Fibroblast of peridontal ligament (primary cell): Measurements from ENCODE around the gene SAMD10.
"Not testable (repeated sequence)": the region's sequence is repeated elsewhere in the genome, so short reads cannot be mapped to it uniquely, and the experiment has no call there.

Experiments used
- DNase-seq: peaks from one replicate; pipeline ENCODE4 v3.0.0-alpha.2; 2010; ENCODE audit errors: extremely low read depth

SAMD10 gene

DNA sequence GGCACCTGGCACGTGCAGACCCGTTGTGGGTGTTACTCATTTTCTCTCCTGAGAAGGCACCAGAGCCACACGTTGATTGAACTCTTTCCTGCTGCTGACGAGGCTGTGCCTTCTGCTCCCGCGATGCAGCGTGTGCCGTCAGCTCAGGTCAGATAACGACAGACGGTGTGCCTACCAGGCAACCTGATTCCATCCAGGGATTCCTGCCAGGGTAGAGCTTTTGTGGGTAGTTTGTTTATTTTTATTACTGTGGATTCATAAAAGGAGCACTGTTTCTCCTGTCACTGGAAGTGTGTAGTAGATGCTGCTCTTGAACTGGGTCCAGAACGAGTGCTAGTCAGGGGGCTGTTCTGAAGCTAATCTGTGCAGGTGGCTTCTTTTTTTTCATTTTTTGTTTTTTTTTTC is 22.2 kb upstream of the SAMD10 start:
- DNase-seq, result no peak

GRCh38 chr20:64000906-64001305 is 21.5 kb upstream of the SAMD10 start:
- no peak for DNase-seq

DNA sequence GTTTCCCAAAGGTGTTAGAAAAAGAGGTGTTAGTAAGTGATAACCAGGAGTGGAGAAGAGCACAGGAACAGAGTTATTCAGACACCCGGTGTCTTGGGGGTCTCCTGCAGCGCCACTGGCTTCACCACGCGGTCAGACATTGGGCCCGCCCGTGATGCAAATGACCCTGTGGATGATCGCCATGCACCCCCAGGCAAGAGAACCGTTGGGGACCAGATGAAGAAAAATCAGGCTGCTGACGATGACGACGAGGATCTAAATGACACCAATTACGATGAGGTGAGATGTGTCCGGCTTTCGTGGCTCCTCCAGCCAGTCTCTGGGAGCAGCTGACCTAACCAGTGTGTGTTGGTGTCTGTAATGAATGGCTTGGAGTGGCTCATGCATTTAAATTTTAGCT is 3.5 kb upstream of the SAMD10 start:
- no peak for DNase-seq

DNA sequence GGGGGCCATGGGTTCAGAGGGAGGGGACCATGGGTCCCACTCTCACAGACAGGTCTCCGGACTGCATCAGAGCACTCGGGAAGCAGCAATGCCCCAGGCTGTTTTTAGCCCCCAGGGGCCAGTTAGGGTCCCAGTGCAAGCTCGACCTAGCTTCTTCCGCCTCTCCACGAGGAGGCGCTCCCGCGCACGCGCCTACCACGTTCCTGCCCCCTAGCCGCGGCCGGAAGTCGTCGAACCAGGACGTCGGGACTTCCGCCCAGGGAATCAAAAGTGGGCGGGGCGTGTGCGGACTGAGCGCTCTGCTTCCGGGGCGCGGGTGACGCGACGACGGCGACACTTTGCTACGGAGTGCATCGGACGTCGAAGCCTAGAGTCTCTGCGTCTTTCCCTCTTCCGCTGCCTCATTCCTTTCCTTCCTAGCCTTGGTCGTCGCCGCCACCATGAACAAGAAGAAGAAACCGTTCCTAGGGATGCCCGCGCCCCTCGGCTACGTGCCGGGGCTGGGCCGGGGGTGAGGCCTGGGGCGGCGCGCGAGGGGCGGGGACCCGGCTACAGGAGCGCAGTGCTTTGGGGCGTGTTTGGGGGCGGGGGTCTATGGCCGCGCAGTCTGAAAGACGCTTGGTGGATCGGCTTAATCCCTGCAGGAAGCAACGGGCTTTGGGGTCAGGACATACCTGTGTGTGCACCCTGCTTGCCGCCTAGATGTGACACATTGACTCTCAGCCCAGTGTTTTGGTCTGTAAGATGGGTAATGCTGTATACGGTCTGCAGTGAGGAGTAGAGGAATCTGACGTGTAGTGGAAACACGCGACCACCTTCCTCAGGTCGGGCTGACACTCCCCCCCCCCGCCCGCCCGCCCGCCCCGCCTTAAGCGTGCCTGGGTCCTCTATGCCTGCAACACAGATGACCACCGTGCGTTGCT is 1.6 kb upstream of the SAMD10 start, which contains the start of gene PRPF6:
Gene PRPF6, plus strand, starts transcription at position 327 of the 923 bp plus-strand sequence. Its CDS starts 114 bp downstream, at position 441.
- DNase-seq, result peak; percentile 88

DNA sequence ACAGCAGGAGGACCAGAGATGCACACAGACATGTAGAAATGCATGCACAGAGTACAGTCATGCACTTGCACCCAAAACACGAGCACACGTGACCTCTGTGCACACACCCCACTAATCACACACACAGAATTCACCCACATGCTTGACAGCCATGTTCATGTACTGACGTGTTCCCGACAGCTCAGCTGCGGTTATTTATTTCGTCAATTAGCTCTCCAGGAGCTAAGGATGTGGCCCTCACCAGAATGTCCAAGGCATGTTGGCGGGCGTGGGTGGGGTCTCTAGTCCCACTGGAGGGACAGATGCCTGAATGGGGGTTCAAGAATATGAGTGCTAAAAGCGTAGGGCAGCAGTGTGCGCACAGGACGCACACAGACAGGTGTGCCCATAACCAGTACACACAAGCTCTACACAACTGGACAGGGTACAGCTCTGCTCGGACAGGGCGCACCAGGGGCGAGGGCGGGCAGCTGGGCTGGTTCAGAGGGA is 919 bp upstream of the SAMD10 start:
- DNase-seq, result no peak

DNA sequence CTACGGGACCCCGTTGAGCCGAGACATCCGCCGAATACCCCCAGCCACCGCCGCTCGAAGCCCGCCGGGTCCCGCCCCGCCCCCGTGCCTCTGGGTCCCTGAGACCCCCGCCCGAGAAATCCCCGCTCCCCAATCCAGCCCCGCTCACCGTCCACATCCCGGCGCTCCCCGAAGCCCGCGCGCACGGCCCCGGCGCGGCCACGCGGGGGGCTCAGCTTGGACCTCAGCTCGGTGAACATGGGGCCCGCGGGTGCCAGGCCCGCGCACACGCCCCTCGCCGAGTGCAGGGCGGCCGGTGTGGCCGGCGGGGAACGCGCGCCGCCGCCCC is 249 bp downstream of the SAMD10 start:
- DNase-seq, result no peak

GRCh38 chr20:63978319-63979228 is 868 bp downstream of the SAMD10 start:
- no peak for DNase-seq

DNA sequence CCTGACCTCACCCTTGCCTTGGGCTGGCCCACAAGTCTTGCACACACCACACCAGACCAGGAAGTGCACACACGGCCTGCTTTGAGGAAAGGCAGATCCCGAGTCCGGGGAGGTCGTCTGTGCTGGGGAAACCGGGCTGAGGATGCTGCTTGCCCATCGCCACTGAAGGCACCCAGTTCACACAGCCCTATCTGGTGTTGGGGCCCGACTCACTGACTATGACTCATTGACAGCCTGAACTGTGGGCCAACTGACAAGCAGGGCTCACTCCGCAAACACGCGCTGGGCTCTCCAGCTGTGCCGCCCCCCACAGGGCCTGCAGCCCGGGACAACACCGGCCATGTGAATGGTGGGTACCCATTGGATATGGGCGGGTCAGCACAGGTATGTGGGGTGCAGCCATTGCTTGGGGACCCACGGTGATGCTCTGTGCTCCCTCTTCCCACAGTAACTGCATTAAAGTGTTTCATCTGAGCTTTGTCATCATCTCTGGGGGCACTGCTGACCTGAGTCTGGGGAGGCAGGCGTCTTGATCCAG is 1.6 kb downstream of the SAMD10 start:
- DNase-seq, result peak; percentile 35

GRCh38 chr20:63976980-63977738 is 2.3 kb downstream of the SAMD10 start:
- DNase-seq, result no peak

- not testable (repeated sequence) for DNase-seq
Measured at GRCh38 chr20:63976511-63976910, 2.9 kb downstream of the SAMD10 start.

DNA sequence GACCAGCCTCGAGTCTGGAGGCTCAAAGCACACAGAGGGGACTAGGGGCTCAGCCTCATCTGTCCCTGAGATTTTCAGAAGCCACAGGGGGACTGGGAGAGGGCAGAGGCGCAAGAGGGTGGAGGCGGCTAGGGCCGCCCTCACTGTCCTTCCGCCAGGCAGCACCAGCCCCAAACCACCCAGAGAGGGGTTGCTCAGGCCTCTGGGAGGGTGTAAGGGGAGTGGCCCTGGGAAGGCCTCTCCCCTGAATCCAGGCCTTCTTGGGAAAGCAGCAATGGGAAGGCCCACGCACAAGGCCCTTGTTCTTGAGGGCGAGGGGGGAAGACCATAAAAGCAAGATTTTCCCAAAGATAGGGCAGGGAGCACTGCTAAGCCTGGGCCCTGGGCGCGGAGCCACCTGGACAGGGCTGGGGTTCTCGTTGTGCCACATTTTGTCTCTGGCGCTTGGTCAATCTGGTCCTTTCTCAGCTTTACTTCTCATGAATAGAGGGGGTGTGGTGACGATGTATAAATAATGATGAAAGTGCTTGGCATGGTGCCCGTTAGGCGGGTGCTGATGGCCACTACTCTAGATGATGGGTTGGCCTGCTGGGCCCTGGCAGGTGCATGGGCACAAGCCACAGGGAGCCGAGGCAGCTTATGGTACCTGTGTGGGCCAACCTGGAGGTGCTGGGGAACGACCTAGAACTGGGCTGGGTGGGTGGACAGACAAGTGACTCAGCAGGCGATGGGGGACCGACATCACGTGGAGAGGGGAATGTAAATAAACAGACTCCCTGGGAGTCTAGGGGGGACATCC is 4.8 kb downstream of the SAMD10 start:
- DNase-seq, result no peak

- DNase-seq, result peak; percentile 78
Measured at GRCh38 chr20:63973636-63974401, 5.6 kb downstream of the SAMD10 start.

- DNase-seq, result no peak
Measured at GRCh38 chr20:63973160-63973479, 6.3 kb downstream of the SAMD10 start.

GRCh38 chr20:63972312-63973159 is 6.9 kb downstream of the SAMD10 start:
- no peak for DNase-seq

DNA sequence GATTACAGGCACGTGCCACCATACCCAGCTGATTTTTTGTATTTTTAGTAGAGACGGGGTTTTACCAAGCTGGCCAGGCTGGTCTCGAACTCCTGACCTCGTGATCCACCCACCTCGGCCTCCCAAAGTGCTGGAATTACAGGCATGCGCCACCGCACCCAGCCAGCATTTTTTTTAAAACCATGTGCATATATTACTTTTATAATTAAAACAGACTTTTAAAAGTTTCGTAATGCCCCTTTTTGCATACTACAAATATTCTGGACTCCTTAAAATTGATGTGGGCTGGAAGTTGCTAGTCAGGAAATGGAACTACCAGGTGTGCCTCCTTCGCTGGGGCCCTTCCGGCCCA is 7.5 kb downstream of the SAMD10 start:
- not testable (repeated sequence) for DNase-seq

DNA sequence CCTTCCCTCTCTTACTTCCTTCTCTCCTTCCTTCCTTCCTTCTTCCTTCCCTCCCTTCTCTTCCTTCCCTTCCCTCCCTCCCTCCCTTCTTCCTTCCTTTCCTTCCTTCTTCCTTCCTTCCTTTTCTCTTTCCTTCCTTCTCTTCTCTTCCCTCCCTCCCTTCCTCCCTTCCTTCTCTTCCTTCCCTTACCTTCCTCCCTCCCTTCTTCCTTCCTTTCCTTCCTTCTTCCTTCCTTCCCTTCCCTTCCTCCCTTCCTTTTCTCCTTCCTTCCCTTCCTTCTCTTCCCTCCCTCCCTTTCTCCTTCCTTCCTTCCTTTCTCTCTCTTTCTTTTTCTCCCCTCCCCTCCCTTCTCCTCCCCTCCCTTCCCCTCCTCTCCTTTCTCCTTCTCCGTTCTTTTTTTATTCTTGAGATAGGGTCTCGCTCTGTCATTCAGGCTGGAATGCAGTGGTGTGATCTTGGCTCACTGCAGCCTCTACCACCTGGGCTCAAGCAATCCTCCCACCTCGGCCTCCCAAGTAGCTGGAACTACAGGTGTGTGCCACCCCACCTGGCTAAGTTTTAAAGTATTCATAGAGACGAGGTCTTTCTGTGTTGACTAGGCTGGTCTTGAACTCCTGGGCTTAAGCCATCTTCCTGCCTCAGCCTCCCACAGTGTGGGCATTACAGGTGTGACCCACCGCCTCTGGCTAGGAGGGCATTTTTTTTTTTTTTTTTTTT is 8.6 kb downstream of the SAMD10 start:
- no peak for DNase-seq

DNA sequence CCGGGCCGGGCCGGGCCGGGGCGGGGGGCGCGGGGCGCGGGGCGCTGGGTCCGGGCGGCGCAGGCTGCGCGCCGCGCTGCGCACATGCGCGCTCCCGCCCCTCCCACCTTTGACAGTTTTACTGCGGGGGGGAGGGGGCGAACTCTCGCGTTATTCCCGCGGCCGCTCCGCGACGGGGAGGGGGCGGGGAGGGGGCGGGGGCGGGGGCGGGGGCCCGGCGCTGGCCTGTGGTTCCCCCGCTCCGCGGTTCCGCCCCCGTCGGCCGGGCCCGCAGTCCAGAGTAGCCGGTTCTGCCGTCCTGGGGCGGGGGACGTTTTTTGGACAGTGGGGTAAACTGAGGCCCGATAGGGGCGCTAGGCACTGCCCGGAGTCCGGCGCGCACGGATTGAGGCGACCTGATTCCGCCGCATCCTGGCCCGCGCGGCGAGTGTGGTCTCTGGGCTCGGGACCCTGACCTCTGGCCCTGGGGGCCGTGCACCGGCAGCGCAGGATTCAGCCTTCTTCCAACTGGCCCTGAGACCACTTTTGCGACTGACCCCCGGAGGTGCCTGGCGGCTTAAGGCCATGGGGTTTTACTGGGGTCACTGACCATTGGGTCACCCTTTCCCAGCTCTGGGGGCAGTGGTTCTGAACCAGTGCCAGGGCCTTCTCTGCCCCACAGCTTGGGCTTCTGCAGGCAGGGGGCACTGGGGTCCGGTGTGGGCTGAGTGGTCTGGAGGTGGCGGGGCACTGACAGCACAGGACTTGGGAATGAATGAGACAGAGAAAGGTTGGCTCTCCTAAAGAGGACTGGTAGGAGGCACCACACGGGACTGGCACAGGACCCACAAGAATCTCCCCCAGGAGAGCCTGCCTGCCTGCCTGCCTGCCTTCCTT is 9.4 kb downstream of the SAMD10 start, which contains the start of gene ZNF512B:
Gene ZNF512B, minus strand, starts transcription at position 93 of the 876 bp plus-strand sequence. CDS start 1,980 bp downstream, outside the sequence.
- DNase-seq, result peak; percentile 43
